ENCODE data around the gene SANBR.

GRCh38 chr2:61065714-61066709 lies at the start of gene SANBR:
- TF ChIP-seq EZH2phosphoT487 (IDR thresholded peaks at IDR 0.05; ENCODE audit: borderline replicate concordance): no peak
- no peak for TF ChIP-seq CTCF (conservative IDR thresholded peaks at IDR 0.05; ENCODE audit: low read length)

Measured in Loucy (cell line).